Fibroblast of lung (primary cell): ENCODE results near the gene SPINK9.

Source experiments
- EZH2 ChIP-seq: IDR thresholded peaks from 2 replicates; pipeline ENCODE4 v1.5.1; 2012; ENCODE audit warnings: low read length, control low read depth, mild to moderate bottlenecking; ENCODE audit errors: missing control alignments
- TF ChIP-seq, protein P1 (sequence below), 2 donors: IDR thresholded peaks in 1 of 2; conservative IDR thresholded peaks in 1 of 2; 1 replicate in 1 of 2; 2 replicates in 1 of 2; pipeline ENCODE4 v1.5.1; 2011 to 2012; ENCODE audit warnings: low read length in 2 of 2, control low read depth in 1 of 2, inconsistent platforms in 1 of 2, low read depth in 1 of 2, mild to moderate bottlenecking in 1 of 2

DNA sequence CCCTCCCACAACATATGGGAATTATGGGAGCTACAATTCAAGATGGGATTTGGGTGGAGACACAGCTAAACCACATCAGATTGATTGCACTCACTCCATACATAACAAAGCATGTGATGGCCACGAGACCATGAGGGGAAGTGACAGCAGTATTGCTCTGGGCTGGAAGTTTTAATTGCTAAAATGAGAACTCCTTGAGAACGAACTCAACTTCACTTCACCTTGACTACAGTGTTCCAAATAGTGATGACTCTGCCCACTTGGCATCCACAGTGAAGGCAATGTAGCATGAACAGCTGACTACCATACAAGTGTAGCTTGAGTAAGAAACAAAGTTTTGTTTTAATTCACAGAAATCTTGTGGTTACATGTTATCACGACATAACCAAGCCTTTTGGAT lies 23.9 kb upstream of the SPINK9 start:
- TF ChIP-seq, protein P1, sequence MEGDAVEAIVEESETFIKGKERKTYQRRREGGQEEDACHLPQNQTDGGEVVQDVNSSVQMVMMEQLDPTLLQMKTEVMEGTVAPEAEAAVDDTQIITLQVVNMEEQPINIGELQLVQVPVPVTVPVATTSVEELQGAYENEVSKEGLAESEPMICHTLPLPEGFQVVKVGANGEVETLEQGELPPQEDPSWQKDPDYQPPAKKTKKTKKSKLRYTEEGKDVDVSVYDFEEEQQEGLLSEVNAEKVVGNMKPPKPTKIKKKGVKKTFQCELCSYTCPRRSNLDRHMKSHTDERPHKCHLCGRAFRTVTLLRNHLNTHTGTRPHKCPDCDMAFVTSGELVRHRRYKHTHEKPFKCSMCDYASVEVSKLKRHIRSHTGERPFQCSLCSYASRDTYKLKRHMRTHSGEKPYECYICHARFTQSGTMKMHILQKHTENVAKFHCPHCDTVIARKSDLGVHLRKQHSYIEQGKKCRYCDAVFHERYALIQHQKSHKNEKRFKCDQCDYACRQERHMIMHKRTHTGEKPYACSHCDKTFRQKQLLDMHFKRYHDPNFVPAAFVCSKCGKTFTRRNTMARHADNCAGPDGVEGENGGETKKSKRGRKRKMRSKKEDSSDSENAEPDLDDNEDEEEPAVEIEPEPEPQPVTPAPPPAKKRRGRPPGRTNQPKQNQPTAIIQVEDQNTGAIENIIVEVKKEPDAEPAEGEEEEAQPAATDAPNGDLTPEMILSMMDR (conservative IDR thresholded peaks at IDR 0.05 in 1 of 2, IDR thresholded peaks at IDR 0.05 in 1 of 2; ENCODE audit: low read depth in 1 of 2, low read length in 2 of 2), result no peak
- no peak for TF ChIP-seq EZH2
